ENCODE data around the gene MRI1. TPM values are rescaled to one million over a fixed set of nuclear protein-coding genes. Genes with fewer than 3 reads are reported as not detected.
A peak's percentile ranks its signal among the peaks of the same experiment; 100 is the strongest.

MRI1 gene
- 10 to 100 TPM in 1 of 3 donors, 1 to 10 TPM in 1, not detected in 1; 6.5 to 16.9 TPM for polyA plus RNA-seq

DNA sequence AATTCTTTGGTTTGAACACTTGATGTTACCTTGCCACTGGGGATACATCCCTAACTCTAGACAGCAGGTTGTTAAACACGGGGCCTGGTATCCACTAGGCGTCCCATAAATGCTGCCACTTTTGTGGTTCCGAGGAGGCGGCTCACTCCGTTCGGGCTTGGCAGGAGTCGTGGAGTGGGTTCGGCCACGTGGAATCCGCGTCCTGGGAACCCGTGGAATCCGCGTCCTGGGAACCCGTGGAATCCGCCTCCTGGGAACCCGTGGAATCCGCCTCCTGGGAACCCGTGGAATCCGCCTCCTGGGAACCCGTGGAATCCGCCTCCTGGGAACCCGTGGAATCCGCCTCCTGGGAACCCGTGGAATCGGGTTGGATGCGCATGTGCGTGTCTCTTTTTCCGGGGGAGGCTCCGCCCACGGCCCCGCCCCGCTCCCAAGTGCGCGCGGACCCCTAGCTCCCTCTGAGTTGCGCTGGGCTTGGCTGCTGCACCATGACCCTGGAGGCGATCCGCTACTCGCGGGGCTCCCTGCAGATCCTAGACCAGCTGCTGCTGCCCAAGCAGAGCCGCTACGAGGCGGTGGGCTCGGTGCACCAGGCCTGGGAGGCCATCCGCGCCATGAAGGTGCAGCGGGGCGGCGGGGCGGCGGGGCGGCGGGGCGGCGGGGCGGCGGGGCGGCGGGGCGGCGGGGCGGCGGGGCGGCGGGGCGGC, at the start of gene MRI1:
TSS of gene MRI1 (plus strand) at position 422 of the 707 bp plus-strand sequence. CDS start at position 489, 67 bp downstream.
- peaks cover 4 to 8% (median 7%) of the 10 kb centered on the region in 3 donors for H3K36me3 Mint-ChIP-seq
- no peaks in the 10 kb centered on the region for H3K9me3 Mint-ChIP-seq
- no peaks in the 10 kb centered on the region for H3K27me3 Mint-ChIP-seq (ENCODE audit: low read depth in 3 of 3)
- H3K4me1 Mint-ChIP-seq: peaks cover 16 to 17% of the 10 kb centered on the region in 2 donors
- H3K4me3 Mint-ChIP-seq: peak within 1 kb of the TSS; percentile 85 to 88 (median 87)
- H3K27ac Mint-ChIP-seq: peak within 1 kb of the TSS in 5 of 6 donors; percentile 62 to 91 (median 77)
- peak; percentile 54 to 61 (median 61) for DNase-seq

DNA sequence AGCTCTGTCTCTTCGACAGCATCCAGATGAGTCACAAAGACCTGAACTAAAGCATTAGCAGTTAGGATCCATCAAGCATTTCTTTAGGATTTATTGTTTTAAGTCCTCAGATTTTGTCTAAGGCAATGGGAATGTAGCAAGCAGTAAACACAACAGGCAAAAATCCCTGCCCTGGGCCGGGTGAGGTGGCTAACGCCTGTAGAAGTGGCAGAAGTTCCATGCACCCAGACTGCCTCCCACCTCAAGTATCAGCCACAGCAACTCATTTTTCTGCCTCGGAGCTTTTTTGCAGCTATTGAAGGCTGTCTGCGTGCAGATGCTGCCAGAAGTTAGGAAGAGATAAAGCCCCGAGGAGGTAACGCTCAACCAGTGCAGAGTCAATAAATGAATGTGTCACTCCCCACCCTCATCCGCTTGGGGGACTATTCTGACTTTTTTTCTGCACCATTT, 47.1 kb upstream of the MRI1 start:
- no peak overlapping the region for H3K4me3 Mint-ChIP-seq
- no peak for DNase-seq
- no peaks in the 10 kb centered on the region for H3K4me1 Mint-ChIP-seq
- H3K9me3 Mint-ChIP-seq: peaks cover 0 to 3% (median 0%) of the 10 kb centered on the region in 6 donors
- no peaks in the 10 kb centered on the region for H3K36me3 Mint-ChIP-seq
- H3K27ac Mint-ChIP-seq: no peak overlapping the region
- peaks cover 2 to 8% (median 5%) of the 10 kb centered on the region in 3 donors for H3K27me3 Mint-ChIP-seq (ENCODE audit: low read depth in 3 of 3)

DNA sequence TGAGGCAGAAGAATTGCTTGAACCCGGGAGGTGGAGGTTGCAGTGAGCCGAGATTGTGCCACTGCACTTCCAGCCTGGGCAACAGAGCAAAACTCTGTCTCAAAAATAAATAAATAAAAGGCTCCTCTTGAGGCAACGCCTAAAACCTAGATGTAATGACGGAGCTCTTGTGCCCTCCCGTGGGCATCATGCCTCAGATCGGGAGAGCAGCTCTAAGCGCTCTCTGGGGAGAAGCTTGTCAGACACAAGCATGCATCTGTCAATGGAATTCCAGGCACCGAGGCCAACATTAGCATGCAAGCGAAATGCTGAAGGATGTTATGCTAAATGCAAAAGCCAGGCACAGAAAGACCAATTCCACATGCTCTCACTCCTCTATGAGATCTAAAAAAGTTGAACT, 45.6 kb upstream of the MRI1 start:
- Mint-ChIP-seq H3K4me1 (no peaks in the 10 kb centered on the region), H3K27ac (no peak overlapping the region), H3K27me3 (ENCODE audit: low read depth in 3 of 3) (peaks cover 2 to 8% (median 5%) of the 10 kb centered on the region in 3 donors), H3K9me3 (peaks cover 0 to 3% (median 0%) of the 10 kb centered on the region in 6 donors), H3K4me3 (no peak overlapping the region), H3K36me3 (no peaks in the 10 kb centered on the region)
- DNase-seq: no peak

DNA sequence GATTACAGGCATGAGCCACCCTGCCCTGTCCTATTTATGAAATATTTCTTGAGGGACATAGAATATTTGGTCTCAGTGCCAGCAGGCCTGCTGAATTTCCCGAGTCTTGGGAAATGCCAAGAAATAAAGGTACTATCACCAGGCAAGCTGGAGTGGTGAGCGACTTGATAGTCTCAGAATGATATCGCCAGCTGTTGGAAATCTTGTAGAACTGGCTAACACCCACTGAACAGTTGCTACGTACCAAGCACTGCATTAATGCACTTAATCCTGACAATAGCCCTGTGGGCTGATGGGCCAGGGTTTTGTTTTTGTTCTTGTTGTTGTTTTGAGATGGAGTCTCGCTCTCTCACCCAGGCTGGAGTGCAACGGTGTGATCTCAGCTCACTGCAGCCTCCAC, 42.2 kb upstream of the MRI1 start:
- DNase-seq: no peak
- no peak overlapping the region for H3K4me3 Mint-ChIP-seq
- peaks cover 0 to 9% (median 8%) of the 10 kb centered on the region in 3 donors for H3K27me3 Mint-ChIP-seq (ENCODE audit: low read depth in 3 of 3)
- H3K9me3 Mint-ChIP-seq: no peaks in the 10 kb centered on the region
- H3K4me1 Mint-ChIP-seq: no peaks in the 10 kb centered on the region
- H3K36me3 Mint-ChIP-seq: no peaks in the 10 kb centered on the region
- no peak overlapping the region for H3K27ac Mint-ChIP-seq

DNA sequence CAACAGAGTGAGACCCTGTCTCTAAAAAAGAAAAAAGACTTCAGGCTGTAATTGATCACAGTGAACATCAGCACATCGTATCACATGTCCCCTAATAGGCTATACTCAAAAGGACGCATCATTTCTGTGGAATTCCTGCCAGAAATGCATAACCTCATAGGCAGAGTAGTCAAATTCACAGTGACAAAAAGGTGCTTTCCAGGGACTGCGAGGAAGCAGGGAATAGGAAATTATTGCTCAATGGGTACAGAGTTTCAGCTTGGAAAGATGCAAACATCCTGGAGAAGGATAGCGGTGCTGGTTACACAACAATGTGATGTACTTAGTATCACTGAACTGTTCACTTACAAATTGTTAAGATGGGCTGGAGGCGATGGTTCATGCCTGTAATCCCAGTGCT, 41.1 kb upstream of the MRI1 start:
- Mint-ChIP-seq H3K4me1 (no peaks in the 10 kb centered on the region), H3K27me3 (ENCODE audit: low read depth in 3 of 3) (peaks cover 0 to 9% (median 8%) of the 10 kb centered on the region in 3 donors), H3K9me3 (no peaks in the 10 kb centered on the region), H3K36me3 (no peaks in the 10 kb centered on the region), H3K4me3 (no peak overlapping the region), H3K27ac (no peak overlapping the region)
- no peak for DNase-seq

DNA sequence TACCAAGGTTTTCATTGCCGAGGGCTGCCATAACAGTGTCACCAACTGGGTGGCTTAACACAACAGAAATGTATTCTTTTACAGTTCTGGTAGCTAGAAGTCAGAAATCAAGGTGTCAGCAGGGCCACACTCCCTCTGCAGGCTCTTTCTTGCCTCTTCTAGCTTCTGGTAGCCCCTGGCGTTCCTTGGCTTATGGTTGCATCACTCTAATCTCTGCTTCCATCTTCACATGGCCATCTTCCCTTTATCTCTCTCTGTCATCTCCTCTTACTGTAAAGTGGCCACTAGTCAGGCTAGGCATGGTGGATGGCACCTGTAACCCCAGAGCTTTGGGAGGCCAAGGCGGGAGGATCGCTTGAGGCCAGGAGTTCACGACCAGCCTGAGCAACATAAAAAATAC, 38.0 kb upstream of the MRI1 start:
- Mint-ChIP-seq H3K4me3 (no peak overlapping the region), H3K27me3 (ENCODE audit: low read depth in 3 of 3) (peaks cover 0 to 6% (median under 1%) of the 10 kb centered on the region in 3 donors), H3K9me3 (no peaks in the 10 kb centered on the region), H3K4me1 (peaks cover 6 to 7% of the 10 kb centered on the region in 2 donors), H3K36me3 (no peaks in the 10 kb centered on the region), H3K27ac (no peak overlapping the region)
- DNase-seq: no peak

DNA sequence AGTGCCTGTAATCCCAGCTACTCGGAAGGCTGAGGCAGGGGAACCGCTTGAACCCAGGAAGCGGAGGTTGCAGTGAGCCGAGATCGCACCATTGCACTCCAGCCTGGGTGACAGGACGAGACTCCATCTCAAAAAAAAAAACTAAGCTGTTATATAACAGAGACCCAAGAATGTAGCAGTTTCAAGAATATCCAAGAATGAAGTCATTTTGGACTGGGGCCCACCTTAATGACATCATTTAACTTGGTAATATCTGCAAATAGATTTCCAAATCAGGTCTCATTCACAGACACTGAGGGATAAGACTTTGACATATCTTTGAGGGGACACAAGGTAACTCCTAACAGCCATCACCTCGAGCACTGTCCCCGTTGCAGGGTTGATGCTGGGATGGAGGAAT, 36.5 kb upstream of the MRI1 start:
- Mint-ChIP-seq H3K9me3 (no peaks in the 10 kb centered on the region), H3K4me1 (peaks cover 12 to 17% of the 10 kb centered on the region in 2 donors), H3K27me3 (ENCODE audit: low read depth in 3 of 3) (peaks cover 0 to 6% (median 2%) of the 10 kb centered on the region in 3 donors), H3K27ac (no peak overlapping the region), H3K4me3 (no peak overlapping the region), H3K36me3 (no peaks in the 10 kb centered on the region)
- no peak for DNase-seq

DNA sequence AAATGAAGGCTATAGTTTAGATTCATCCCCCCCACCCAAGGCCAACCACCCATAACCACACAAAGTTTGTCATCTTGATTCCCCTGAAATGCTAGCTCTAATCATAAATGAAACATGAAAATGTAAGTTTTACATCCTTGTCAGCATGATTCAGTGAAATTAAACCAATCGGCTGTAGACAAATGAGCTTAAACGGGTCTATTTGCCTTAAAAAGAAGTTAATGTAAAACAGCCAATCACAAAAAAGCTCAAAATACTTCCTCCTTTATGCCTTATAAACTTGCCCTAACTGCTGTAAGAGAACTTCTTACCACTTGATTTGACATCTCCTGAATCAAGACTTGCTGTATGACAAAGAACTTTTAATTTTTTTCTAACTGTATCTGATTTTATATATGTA, 34.5 kb upstream of the MRI1 start:
- no peak overlapping the region for H3K27ac Mint-ChIP-seq
- peak overlapping the region in 3 of 5 donors; percentile 6 to 18 (median 14) for H3K4me3 Mint-ChIP-seq

DNA sequence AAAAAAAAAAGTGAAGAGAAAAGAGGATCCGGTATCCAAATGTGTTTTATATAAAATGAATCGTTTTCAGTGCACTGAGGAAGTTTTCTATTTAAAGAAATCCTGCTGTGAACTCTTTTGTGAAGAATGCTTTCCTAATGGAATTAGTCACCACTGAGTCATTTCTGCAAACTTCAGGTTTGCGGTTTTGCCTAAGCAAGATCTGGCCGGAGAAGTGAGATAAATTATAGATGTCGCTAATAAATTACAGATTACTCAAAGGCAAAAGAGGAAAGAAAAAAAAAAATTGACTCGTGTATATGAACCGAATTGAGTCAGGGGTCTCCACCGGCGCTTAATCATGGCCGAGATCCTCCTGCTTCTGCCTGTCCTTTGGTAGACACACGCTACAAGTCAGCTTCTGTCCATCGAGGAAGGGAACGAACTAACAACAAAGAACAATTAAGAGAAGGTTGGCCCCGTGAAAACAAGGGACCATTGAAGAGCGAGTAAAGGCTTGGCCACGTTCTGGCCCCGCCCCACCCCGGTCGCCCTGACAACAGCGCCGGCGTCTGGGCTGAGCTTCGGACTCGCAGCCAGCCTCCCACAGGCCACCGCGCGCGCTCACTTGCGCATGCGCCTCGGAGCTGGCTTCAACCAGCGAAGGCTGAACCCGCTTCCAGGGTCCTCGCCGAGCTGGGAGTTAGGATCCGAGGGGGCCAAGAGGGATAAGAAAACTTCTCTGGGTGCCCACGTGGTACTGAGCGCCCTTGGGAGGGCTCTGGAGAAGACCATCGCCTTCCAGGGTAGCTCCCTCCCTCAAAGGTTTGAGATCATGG, 33.0 kb upstream of the MRI1 start:
- peak overlapping the region; percentile 15 to 97 (median 88) for H3K27ac Mint-ChIP-seq
- H3K4me1 Mint-ChIP-seq: peaks cover 12 to 17% of the 10 kb centered on the region in 2 donors
- H3K27me3 Mint-ChIP-seq (ENCODE audit: low read depth in 3 of 3): peaks cover 0 to 2% (median 0%) of the 10 kb centered on the region in 3 donors
- H3K36me3 Mint-ChIP-seq: no peaks in the 10 kb centered on the region
- H3K4me3 Mint-ChIP-seq: peak overlapping the region; percentile 86 to 91 (median 89)
- peak; percentile 92 to 94 (median 92) for DNase-seq
- H3K9me3 Mint-ChIP-seq: no peaks in the 10 kb centered on the region

More for the DNA sequence above, 34.5 kb upstream of the MRI1 start:
- Mint-ChIP-seq H3K4me1 (peaks cover 12 to 17% of the 10 kb centered on the region in 2 donors), H3K9me3 (no peaks in the 10 kb centered on the region), H3K36me3 (no peaks in the 10 kb centered on the region), H3K27me3 (ENCODE audit: low read depth in 3 of 3) (peaks cover 0 to 2% (median under 1%) of the 10 kb centered on the region in 3 donors)
- no peak for DNase-seq

DNA sequence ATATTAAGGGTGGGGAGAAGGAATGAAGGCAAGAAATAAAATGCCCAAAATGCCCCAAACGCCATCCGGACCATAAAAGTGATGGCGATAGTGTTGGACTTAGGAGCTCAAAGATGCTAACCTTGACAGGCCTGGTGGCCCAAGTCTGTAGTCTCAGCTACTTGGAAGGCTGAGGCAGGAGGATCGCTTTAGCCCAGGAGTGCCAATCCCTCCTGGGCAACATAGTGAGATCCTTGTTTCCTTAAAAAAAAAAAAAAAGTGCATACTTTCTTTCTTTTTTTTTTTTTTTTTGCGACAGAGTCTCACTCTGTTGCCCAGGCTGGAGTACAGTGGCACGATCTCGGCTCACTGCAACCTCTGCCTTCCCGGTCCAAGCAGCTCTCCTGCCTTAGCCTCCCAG, 32.0 kb upstream of the MRI1 start:
- H3K36me3 Mint-ChIP-seq: no peaks in the 10 kb centered on the region
- no peaks in the 10 kb centered on the region for H3K9me3 Mint-ChIP-seq
- no peak for DNase-seq
- H3K27me3 Mint-ChIP-seq (ENCODE audit: low read depth in 3 of 3): peaks cover 0 to 2% (median 0%) of the 10 kb centered on the region in 3 donors
- peak overlapping the region in 3 of 5 donors; percentile 86 to 89 (median 87) for H3K4me3 Mint-ChIP-seq
- no peak overlapping the region for H3K27ac Mint-ChIP-seq
- peaks cover 12 to 17% of the 10 kb centered on the region in 2 donors for H3K4me1 Mint-ChIP-seq

DNA sequence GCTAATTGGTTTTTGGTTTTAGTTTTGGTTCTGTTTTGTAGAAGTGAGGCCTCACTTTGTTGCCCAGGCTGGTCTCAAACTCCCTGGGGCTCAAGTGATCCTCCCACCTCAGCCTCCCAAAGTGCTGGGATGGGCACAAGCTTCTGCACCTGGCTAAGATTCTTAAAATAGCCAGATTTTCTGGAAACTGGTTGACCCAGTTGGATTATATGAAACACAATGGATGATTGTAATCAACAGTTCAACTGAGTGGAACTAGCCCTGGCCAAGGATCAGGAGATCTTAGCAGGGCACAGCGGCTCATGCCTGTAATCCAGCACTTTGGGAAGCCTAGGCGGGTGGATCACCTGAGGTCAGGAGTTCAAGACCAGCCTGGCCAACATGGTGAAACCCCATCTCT, 29.6 kb upstream of the MRI1 start:
- no peaks in the 10 kb centered on the region for H3K36me3 Mint-ChIP-seq
- peaks cover 12 to 17% of the 10 kb centered on the region in 2 donors for H3K4me1 Mint-ChIP-seq
- H3K27ac Mint-ChIP-seq: no peak overlapping the region
- no peak for DNase-seq
- H3K9me3 Mint-ChIP-seq: no peaks in the 10 kb centered on the region
- peaks cover 2 to 4% (median 2%) of the 10 kb centered on the region in 3 donors for H3K27me3 Mint-ChIP-seq (ENCODE audit: low read depth in 3 of 3)
- no peak overlapping the region for H3K4me3 Mint-ChIP-seq

DNA sequence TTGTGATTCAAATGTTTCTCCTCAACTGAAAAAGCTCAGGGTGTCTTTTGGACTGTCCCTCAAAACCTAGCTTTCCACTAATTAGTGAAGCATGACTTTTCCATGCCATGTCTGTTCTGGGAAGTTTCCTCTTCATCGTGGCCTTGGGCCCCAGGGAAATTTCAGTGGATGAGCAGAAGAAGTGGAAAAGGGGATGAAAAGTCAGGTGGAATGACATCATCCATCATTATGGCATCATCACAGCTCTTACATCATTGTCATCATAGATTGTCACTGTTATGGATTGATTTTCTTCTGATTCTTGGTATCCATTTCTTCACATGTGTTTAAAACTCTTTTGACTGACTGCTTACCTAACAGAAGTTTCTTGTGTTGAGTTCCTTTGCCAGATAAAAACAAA, 26.2 kb upstream of the MRI1 start:
- DNase-seq: no peak
- Mint-ChIP-seq H3K9me3 (no peaks in the 10 kb centered on the region), H3K4me1 (no peaks in the 10 kb centered on the region), H3K27ac (no peak overlapping the region), H3K4me3 (no peak overlapping the region), H3K27me3 (ENCODE audit: low read depth in 3 of 3) (peaks cover 0 to 4% (median 2%) of the 10 kb centered on the region in 3 donors), H3K36me3 (no peaks in the 10 kb centered on the region)

DNA sequence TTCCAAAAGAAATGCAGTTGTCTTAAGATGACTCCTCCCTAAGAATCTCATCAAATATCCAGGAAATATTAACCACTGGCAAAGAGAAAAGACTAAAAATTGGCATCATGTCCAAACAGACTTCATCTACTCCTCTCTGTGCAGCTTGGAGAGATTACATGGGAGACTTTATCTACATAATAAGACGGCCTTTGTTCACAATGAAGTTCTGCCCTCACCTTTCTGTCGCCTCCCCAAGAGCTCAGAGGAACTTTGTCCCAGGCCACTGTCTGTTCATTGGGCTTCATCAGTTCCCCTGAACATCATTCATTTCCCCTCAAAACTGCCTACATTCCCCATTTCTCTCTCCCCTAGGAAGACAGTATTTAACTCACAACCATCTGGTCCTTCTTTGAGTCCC, 22.4 kb upstream of the MRI1 start:
- H3K9me3 Mint-ChIP-seq: no peaks in the 10 kb centered on the region
- H3K36me3 Mint-ChIP-seq: no peaks in the 10 kb centered on the region
- no peak overlapping the region for H3K27ac Mint-ChIP-seq
- H3K4me3 Mint-ChIP-seq: no peak overlapping the region
- H3K4me1 Mint-ChIP-seq: peaks cover 0 to 7% of the 10 kb centered on the region in 2 donors
- DNase-seq: no peak
- H3K27me3 Mint-ChIP-seq (ENCODE audit: low read depth in 3 of 3): peaks cover 2 to 4% (median 2%) of the 10 kb centered on the region in 3 donors

DNA sequence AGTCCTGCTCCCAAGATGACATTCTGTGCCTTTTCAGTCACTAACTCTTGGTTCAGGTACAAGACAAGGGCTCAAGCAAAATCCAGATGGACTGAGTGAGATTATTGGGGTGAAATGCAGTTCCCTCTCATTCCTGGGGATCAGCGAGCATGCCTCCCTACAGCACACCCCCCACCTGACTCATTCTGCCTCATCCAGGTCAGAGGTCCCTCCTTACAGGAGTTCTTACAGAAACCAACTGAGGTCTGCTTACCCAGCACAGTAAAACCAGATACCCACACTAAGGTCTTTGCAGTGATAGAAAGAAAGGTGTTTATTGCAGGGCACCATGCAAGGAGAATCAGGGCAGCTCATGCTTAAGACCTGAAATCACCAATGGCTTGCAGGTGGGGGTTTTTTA, 21.6 kb upstream of the MRI1 start:
- Mint-ChIP-seq H3K9me3 (no peaks in the 10 kb centered on the region), H3K4me1 (peaks cover 6 to 13% of the 10 kb centered on the region in 2 donors), H3K27ac (no peak overlapping the region), H3K36me3 (no peaks in the 10 kb centered on the region), H3K27me3 (ENCODE audit: low read depth in 3 of 3) (peaks cover 2 to 6% (median 3%) of the 10 kb centered on the region in 3 donors), H3K4me3 (no peak overlapping the region)
- DNase-seq: no peak

Measured in immature natural killer cell (primary cell).